ENCODE data around the gene DNAAF2. TPM values are rescaled to one million over a fixed set of nuclear protein-coding genes. Genes with fewer than 3 reads are reported as not detected.

The DNAAF2 gene
- total and polyA plus RNA-seq, 12 donors = 2.9 to 6.9 (median 4.6) TPM

DNA sequence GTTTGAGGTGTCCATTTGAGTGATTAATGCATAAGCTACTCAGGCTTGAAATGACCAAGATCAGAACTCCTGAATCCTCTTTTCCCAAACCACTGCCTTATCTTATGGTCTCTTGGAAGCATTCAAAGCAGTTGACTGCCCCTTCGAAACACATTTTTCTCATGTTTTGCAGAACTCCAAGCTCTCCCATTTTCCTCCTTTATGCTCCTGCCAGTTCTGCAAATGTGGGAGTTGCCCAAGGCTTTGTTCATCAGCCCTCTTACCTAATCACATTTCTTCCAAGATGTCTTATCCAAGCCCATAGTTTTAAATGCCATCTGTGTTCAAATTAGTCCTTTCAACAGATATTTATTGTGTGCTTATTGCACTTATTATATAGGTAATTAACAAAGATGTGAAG lies 1.8 kb upstream of the DNAAF2 start:
- 80 to 82% methylated on average over 1 of the region's 1 CpG for WGBS, 2 donors
- H3K27ac ChIP-seq = no peak overlapping the region
- no peaks in the 10 kb centered on the region for H3K9me3 ChIP-seq
- ATAC-seq (no peak), DNase-seq (no peak)
- H3K4me3 ChIP-seq = no peak overlapping the region
- TF ChIP-seq, protein P1, sequence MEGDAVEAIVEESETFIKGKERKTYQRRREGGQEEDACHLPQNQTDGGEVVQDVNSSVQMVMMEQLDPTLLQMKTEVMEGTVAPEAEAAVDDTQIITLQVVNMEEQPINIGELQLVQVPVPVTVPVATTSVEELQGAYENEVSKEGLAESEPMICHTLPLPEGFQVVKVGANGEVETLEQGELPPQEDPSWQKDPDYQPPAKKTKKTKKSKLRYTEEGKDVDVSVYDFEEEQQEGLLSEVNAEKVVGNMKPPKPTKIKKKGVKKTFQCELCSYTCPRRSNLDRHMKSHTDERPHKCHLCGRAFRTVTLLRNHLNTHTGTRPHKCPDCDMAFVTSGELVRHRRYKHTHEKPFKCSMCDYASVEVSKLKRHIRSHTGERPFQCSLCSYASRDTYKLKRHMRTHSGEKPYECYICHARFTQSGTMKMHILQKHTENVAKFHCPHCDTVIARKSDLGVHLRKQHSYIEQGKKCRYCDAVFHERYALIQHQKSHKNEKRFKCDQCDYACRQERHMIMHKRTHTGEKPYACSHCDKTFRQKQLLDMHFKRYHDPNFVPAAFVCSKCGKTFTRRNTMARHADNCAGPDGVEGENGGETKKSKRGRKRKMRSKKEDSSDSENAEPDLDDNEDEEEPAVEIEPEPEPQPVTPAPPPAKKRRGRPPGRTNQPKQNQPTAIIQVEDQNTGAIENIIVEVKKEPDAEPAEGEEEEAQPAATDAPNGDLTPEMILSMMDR (IDR thresholded peaks at IDR 0.05) = no peak
- H3K36me3 ChIP-seq = peaks cover 0 to 42% (median 0%) of the 10 kb centered on the region in 9 donors
- intact Hi-C loops (cut with DNase I) = loop anchor here in 9 of 10 donors (5.0 to 10.0 kb wide), 8 partner anchors 48 to 228 kb away; partner anchors contain the start of genes KLHDC2 (in 3 of the 9), POLE2 (in 2 of the 9), KLHDC1 (in 1 of the 9) and NEMF (in 1 of the 9)
- H3K27me3 ChIP-seq = no peaks in the 10 kb centered on the region
- H3K4me1 ChIP-seq = peaks cover 12 to 65% (median 37%) of the 10 kb centered on the region in 9 donors

DNA sequence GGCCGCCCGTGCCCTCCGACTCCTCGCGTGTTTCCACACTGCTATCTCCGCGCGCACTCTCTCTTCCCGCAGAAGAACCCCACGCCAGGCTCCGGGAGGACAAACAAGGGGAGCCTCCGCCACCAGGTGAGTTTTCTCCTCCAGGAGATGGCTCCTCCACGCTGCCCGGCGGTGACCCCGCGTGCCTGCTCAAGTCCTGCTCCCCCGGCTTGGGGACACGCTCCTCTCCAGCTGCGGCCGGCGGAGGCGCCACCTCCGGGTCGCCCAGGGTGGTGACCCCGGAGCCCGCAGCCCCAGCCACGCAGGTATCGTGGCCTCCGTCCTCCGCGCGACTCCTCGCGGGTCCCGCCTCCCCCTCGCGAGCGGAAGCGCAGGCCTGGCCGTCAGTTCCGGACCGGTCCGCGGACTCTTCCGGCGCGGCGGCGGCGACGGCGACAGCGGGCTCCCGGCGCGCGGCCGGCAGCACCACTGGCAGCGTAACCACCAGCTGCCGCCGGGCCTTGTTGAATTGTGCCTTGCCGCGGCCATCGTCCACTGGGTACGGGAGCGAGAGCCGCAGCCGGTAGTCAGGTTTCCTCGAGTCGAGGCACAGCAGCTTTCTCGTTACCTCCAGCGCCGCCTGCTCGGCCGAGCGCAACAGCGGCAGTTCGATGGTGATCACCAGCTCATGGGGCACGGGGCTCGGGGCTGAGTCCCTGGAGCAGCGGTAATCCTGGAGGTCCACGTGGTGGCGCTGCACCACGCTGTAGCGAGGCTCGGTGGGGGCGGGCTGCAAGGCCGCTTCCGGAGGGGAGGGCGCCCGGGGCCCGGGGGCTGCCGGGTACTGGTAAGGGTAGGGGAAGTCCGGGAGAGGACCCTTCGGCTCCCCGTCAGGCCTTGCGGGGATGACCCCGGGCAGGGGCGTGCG lies 1.2 kb downstream of the DNAAF2 start:
- H3K36me3 ChIP-seq = peaks cover 0 to 28% (median 0%) of the 10 kb centered on the region in 9 donors
- H3K4me3 ChIP-seq = peak overlapping the region; percentile 69 to 98 (median 88)
- peak; percentile 93 to 94 for DNase-seq
- H3K27me3 ChIP-seq = no peaks in the 10 kb centered on the region
- WGBS, 2 donors = 0 to 1% methylated on average over 101 of the region's 101 CpGs
- H3K4me1 ChIP-seq = peaks cover 8 to 61% (median 43%) of the 10 kb centered on the region in 9 donors
- H3K9me3 ChIP-seq = no peaks in the 10 kb centered on the region
- TF ChIP-seq, protein P1 (IDR thresholded peaks at IDR 0.05) = peak; percentile 67 to 95 (median 87)
- intact Hi-C loops (cut with DNase I) = loop anchor here (2.0 to 10.0 kb wide), 12 partner anchors 51 to 231 kb away; partner anchors contain the start of genes KLHDC1 (in 6 of the 10), KLHDC2 (in 6 of the 10), POLE2 (in 2 of the 10) and NEMF (in 1 of the 10)
- ATAC-seq = peak; percentile 93 to 97 (median 95)
- peak overlapping the region; percentile 84 to 99 (median 96) for H3K27ac ChIP-seq

DNA sequence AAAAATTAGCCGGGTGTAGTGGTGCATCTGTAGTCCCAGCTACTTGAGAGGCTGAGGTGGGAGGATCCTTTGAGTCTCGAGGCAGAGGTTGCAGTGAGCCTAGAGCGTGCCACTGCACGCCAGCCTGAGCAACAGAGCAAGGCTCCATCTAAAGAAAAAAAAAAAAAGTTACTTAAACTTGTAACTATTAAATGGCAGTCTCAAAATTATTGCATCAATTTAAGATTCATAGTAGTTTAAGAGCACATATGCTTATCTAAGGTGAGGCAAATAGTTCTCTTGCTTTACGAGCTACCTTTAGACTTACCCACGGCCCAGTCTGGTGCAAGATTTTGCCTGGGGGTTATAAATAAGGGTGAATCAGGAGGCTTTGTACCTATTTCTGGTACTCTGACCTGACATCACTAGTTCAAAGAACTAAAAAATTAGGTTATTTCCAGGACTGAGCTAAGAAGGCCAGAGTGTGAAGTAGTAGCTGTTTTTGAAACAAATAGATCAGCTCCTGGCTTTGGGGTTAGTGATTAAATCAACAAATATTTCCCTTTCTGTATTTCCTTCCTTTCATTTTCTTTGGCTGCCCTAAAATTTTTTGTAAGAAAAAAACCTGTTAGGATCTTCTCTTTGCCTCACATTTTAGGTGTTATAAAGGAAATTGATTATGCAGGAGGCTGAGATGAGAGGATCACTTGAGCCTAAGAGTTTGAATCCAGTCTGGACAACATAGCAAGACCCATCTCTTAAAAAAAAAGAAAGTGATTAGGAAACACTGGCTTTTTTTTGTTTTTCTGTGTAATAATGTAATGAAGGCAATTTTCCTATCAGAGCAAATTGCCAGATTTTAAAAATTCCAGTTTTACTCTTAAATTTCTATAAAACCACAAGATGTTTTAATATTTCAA lies 10.9 kb downstream of the DNAAF2 start:
- DNase-seq (no peak), ATAC-seq (no peak)
- Histone ChIP-seq H3K36me3 (peaks cover 0 to 36% (median 5%) of the 10 kb centered on the region in 9 donors), H3K27me3 (no peaks in the 10 kb centered on the region), H3K4me1 (peaks cover 0 to 43% (median 37%) of the 10 kb centered on the region in 9 donors), H3K27ac (peak overlapping the region in 1 of 10 donors; percentile 2), H3K9me3 (no peaks in the 10 kb centered on the region), H3K4me3 (peak overlapping the region in 1 of 10 donors; percentile 73)
- intact Hi-C loops (cut with DNase I) = loop anchor here in 1 of 10 donors (5.0 kb wide), 1 partner anchor 143 kb away; the partner anchor contains the start of gene KLHDC2
- 85 to 86% methylated on average over 6 of the region's 6 CpGs for WGBS, 2 donors
- TF ChIP-seq, protein P1 (IDR thresholded peaks at IDR 0.05) = no peak
